ENCODE measurements around the gene AGA.

The AGA gene

DNA sequence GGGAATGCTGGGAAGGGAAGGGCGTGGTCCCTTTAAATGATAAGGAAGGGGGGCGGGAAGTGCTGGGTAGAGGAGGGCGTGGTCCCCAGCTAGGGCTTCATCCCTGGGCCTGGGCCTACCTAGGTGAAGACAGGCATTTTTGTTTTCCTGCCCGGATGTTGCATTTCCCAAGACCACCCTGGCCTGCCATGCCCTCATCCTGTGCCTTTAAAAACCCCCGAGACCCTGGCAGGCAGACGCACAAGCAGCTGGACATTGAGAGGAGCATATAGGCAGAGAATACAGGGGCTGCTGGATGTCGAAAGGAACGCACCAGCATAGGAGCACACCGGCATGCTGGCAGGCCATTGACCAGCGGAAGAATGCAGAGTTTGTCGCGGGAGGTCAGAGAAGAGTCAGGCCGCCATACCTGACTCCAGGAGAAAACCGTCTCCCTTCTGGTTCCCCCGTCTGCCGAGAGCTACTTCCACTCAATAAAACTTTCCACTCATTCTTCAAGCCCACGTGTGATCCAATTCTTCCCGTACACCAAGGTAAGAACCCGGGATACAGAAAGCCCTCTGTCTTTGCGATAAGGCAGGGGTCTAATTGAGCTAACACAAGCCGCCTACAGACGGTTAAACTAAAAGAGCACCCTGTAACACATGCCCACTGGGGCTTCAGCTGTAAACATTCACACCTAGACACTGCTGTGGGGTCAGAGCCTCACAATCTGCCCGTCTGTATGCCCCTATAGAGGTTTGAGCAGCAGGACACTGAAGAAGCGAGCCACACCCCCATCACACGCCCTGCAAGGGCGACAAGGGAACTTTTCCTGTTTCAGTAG is 2.9 kb upstream of the AGA start:
- peak; percentile 37 for DNase-seq

DNA sequence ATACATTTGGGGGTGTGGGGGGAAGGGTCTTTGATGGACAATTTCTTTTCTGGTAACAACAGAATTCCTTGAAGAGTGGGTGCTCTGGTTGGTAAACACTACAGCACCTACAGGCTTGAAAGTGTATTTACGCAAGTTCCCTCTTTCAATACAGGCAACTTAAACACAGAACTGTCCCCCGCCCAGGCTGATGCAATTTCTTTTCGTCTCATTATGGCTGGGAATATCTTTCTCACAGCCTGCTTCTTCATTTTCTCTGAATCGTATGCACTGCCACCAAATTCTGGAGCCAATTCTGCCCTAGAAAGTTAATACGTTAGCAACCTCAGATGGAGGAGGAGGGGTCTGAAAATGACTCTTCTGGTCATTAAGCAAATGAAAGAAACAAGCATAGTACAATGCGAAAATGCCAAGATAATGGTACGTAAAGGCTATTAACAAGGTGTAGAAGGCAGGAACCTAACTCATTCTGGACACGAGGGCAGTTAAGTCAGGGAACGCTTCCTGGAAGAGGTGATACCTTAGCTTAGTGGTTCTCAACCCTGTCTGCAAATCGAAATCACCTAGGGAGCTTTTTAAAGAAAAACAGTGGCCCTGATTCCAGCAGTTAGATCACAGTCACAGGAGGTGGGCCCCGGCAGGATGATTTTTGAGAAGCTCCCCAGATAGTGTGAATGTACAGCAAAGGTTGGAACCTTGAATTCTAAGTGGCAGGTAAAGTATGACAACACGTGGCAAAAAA is 1.0 kb downstream of the AGA start:
- DNase-seq = peak; percentile 93

DNA sequence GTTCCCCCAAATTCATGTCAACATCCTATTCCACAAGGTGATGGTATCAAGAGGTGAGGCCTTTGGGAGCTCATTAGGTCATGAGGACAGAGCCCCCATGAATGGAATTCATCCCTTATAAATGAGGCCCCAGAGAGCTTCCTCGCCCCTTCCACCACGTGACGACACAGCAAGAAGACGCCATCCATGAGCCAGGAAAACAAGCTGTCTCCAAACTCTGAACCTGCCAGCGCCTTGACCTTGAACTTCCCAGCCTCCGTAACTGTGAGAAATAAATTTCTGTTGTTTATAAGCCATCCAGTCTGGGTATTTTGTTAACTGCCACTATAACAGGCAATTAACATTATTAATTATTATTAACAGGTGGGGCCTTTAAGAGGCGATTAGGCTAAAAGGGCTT is 5.8 kb downstream of the AGA start:
- DNase-seq = no peak

DNA sequence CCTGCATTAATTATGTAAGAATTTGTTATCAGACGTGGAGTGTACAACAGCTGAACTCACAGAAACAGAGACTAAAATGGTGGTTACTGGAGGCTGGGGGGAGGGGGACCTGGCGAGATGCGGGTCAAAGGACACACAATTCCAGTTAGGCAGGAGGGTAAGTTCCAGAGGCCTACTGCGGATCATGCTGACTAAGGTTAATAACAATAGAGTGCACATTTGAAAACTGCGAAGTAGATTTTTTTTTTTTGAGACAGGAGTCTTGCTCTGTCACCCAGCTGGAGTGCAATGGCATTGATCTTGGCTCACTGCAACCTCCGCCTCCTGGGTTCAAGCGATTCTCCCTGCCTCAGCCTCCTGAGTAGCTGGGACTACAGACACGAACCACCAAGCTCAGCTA is 7.6 kb downstream of the AGA start:
- no peak for DNase-seq

DNA sequence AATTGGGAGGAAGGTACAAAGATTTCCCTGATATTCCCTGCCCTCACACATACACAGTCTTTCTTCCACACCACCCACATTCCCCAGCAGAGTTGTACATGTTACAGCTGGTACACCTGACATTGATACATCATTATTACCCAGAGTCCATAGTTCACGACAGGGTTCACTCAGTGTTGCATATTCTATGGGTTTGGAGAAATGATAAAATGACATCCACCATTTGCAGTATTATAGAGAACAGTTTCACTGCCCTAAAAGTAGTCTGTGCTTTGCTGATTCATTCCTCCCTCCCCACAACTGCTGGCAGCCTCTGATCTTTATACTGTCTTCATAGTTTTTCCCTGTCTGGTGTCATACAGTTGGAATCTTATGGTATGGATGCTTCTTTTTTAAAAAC is 15.0 kb downstream of the AGA start:
- no peak for DNase-seq

DNA sequence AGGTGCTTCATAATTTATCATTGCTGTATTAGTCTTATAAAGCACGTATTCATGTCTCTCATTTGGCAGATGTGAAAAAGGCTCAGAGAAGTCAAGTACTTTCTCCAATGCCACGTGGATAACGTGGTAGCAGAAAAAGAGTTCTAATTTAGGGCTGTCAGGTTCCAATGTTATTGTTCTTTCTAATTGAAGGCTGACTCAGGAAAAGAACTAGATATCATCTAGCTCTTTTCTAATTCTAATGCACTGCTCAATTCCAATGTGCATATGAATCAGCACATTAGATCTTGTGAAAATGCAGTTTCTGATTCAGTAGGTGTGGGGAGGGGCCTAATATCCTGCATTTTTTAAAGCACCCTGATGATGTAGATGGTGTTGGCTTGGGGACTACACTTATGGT is 22.8 kb downstream of the AGA start:
- DNase-seq = no peak

DNA sequence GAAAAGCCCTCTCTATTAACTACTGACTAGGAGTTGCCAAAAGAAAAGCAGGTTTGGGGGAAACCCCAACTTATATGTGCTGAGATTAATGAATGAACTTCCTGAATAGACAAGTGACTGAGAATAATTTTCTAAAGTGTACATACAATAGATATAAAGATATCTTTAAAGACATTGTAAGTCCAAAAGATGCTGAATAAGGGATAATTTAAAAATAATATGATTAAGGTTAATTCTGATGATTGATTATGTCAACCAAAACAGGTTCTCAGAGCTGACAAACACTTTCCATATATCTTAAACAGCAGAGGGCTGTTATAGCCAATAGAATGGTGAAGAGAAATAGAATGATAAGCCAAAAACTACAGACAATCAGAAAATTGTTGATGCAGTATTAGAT is 28.6 kb downstream of the AGA start:
- no peak for DNase-seq

DNA sequence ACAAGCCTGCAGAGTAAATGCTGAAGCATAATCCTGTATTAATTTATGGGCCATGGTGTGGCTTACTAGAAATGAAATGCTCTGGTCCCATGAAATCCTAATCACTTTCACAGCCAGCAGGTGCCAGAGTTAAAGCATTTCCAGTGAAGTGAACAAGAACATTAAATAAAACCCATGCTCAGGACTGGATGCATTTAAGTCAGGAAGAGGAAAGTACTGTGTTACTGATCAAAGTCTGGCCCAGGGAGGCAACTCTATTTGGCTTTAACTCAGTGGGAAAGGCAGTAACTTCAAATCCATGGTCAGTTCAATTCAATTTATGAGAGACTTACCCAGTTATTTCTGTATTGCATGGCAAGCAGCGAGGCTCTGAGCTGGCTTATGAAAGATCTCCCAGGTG is 29.2 kb downstream of the AGA start:
- DNase-seq = no peak

DNA sequence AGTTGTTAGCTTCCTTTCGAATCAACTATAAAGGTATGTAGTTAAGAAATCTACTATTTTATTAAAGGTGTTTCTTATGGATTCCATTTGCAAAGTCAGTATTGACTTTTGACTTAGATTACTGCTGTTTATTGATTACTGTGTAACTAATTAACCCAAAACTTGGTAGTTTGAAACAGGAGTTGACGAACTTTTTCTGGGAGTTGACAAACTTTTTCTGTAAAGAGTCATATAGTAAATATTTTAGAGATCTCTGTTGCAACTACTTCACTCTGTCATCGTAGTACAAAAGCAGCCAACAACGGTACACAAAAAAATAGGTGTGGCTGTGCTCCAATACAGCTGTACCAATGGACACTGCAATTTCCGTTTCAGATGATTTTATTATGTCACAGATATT is 30.2 kb downstream of the AGA start:
- DNase-seq = no peak

DNA sequence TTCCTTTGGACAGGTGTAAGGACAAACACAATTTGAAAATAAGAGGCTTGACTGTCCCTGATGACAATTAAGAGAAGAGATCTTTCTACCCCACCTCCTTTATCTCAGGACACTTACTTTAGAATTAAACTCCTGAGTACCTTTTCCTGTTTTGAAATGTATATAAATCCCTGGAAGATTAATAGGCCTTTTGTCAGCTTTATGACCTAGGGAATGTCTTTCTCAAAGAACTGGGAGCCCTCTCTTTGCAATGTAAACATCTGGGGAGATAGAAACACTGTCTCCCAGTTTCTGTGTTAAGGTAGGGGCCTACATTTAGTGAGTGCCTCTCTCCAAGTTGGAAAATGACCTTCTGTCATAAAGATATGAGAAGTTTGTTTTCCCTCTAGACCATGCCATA is 31.7 kb downstream of the AGA start:
- DNase-seq = no peak

DNA sequence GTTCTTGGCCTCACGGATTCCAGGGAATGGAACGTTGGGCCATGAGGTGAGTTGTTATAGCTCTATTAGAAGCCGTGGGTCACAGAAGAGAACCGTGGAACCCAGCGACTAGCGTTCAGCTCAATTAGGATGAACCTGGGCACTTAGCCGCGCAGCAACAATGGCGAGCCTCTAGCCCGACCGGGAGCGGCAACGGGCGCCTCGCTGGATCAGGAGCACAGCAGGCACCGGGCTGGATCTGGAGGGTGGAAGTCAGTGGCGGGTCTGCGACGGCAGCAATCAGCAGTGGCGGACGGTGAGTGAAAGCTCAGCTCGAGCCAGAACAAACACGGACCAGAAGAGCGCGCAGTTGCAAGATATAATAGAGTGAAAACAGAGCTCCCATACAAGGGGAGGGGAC is 34.2 kb downstream of the AGA start:
- DNase-seq = no peak

DNA sequence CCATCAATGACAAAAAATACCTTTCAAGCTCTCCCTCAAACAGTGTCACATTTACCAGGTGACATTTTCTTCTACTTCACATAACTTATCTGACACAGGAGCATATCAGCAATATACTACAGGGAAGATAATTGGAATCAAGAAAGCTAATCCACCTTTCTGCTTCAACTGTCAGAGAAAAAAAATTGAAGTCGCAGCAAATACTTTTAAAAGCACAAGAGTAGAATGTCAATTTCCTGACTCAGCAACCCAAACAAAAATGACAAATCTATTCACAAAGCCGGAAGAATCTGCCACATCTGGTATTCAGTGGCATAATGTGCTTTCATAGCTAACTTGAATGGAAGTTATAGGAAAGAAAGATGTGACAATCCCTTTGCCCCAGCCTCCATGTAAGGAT is 36.7 kb downstream of the AGA start:
- DNase-seq = no peak

DNA sequence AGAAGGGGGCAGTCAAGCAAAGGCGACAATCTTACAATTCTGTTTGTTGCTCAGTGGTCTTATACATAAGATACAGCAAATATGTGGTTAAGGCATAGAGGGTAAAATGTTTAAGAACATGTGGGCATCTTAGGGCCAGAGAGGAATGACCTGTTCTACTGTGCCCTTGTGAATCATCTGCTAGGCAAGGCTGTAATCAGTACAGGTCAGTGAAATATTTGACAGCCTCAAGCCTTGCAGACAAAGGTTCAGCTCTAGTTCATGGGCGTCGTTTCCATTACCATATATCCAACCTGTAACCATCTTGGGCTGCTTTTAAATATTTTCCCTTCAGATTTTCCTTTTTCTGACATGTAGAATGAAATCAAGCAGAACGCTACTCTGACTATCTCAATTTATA is 37.3 kb downstream of the AGA start:
- no peak for DNase-seq

DNA sequence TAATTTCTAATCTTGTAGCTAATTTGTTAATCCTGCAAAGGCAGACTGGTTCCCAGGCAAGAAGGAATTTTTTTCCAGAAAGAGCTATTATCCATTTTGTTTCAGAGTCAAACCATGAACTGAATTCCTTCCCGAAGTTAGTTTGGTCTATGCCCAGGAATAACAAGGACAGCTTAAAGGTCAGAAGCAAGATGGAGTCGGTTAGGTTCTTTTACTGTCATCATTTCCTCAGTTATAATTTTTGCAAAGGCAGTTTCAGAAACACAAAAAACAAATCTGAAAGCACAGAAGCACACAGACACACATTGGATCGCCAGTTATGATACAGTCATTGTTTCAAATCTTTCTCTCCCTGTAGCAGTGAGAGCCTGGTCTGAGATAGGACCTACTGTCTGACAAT is 37.9 kb downstream of the AGA start:
- no peak for DNase-seq

DNA sequence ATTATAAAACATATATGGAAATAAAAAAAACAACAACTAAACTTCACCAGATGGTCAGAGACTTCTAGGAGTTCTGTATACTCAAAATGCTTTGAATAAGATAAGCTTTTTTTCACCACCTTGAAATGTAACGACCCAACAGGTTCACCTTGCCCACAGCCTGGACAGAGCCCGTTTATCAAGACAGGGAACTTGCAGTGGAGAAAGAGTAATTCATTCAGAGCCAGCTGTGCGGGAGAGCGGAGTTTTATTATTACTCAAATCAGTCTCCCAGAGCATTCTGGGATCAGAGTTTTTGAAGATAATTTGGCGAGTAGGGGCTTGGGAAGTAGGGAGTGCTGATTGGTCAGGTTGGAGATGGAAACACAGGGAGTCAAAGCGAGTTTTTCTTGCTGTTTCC is 38.5 kb downstream of the AGA start:
- no peak for DNase-seq

DNA sequence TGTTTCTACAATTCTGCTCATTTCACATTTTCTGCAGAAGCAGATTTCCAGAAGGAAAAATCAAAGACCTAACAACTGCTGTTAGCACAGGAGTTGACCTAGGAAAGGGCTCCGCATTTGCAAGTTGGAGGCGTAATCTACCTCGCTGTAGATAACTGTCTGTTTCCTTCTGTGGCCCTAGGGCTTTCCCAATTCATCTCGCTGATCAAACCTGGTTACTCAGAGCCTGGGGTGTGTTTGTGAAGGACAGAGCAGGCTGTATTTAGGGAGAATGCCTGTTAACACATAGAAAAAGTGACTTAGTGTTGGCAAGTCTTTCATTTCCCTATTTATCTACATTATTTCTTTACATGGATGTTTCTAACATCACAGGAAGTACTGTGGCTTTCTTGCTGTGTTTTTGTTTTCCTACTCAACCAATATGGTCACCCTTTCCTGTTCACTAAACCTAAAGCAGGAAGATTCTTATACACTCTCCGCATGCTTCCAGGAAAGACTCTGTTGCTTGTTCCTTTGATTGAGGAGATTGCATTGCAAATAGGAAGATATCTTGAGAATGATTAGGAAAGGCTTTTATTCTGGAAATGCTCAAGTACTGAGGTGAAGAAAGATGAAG is 40.5 kb downstream of the AGA start:
- DNase-seq = no peak

DNA sequence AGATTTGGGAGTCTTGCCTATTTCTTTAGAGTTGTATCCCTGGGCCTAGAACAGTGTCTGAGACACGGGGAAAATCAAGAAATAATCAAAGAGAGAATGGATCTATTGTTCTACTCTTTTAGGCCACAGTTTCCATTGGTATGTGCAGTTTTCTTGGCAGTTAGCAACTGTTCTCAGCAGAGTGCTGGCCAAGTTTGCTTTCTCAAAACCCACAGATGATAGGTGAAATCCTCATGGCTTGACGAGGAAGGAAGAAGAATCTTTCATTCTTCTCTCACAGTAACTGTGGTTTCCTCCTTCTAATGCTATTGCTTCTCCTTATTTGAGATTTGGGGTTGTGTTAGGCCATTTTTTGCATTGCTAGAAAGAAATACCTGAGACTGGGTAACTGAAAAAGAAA is 42.2 kb downstream of the AGA start:
- DNase-seq = no peak

DNA sequence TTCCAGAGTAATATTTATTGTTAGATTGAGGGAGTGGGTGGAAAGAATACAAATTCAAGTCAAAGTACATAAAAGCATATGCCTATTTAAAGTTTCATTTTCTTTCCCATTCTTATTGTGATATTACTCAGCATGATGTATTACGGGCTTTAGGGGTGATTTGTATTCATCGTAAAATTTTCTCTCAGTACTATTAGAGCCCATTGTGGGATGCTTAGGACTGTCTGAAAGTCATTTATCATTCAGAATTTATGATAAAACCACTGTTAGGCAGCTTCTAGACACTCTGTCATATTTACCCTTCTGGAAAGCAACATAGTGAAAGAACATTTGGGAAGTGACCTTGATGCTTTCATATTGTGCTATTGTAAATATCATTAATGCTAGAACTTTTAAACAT is 45.9 kb downstream of the AGA start:
- DNase-seq = no peak

DNA sequence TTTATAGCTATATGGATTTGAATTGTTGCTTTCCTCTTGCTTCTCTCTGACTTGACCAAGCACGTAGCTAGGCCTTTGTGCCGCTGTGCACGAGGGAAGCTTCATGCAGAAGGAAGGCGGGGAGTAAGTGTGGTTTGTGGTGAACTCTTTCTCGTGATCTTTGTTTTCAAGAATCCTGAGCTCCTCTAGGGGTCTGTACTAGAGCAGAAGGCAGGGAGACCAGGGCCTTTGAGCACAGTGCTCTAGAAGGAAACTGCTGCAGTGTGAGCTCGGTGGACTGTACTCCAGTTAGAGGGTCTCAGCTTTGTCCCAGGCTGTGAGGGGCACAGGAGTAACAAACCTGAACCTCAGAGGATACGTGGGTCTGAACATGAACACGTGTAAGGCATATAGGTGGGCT is 49.0 kb downstream of the AGA start:
- DNase-seq = peak; percentile 43

DNA sequence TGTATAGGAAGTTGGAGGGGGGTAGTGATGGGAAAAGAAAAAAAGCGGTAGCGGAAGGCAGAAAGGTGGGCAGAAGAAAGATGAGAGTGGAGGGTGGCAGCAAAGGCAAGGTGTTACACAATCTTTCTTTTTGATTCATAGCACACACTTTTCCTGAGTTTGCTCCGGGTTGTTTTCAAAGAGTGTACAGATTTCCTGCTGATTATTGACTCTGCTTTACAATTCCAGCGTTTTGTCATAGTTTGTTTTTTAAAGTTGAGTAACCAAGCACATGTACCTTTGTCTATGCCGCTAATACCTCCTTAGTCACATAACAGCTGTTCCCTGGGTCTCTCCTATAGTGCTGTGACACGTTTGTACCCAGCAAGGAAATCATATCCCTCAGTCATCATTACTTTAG is 50.3 kb downstream of the AGA start:
- no peak for DNase-seq

DNA sequence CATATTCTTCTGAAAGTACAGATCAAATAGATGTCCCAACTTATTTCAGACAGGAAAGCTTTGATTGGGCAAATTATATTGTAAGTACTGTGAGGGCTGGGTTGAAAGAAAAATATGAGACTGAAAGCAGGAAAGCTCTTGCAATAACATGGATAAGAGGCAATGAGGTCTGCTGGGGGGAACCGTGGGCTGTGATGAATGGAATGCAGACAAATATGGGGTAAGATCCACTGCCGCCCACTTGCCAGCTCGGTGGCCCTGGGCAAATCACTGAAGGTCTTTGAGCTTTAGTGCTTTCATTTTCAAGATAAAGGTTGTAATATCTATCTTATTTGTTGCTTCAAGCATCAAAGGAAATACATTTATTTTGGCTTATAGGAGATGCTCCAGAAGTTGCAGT is 51.0 kb downstream of the AGA start:
- no peak for DNase-seq

DNA sequence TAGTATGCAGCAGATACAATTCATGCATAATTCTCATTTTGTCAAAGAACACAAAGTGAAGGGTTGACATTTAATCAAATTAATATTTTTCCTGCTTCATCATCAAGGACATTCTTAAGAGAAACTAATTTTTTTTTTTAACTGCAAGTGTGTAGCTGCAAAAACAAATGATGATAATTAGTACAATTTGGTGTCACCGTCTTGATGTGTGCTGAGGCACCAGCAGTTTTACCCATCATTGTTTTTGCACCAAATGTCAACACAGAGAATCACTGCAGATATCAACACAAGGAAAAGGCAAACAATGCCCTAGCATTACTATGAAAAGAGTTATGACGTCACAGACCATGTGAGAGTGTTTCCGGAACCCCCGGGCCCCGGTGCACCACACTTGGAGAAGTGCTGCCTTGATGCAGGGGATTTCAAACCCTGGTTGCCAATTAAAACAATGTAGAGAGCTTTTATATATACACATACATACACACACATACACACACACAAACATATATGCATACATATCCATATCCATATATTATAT is 55.9 kb downstream of the AGA start:
- no peak for DNase-seq

DNA sequence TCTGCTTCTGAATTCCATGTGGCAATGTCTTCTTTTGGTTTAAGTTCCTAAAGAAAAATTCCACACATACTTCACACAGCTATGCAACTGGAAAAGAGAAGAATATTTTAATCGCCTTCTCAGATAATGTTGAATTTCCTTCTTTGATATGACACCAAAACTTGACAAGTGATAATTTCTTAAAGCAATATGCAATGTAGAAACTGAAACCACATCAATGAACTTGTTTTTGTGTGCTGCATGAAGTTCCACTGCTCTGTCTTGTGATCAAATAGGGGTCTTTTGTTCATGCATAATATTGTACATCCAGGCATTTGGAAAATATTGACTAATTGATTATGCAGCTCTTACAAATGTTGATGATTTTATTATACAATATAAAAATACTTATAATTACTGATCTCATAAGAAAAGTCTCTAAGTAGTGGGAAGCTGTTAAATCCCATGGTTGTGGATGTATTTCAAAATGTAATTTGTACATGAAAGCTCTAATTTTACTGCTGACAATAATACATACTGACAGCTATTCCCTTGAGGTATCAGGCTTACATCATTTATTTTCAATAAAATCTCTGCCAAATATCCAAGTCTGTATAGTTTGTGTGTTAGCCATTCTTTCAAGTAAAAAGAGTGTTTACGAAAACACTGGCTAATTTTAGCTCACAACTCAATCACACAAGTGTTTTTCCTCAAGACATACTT is 56.5 kb downstream of the AGA start:
- peak; percentile 19 for DNase-seq
